Astrocyte of the spinal cord (primary cell): ENCODE results near the gene RC3H2.

ENCODE experiments used
- DNase-seq: peaks from one replicate; pipeline ENCODE4 v3.0.0; 2011; ENCODE audit warnings: low read depth, low spot score
- H3K4me3 ChIP-seq: 2 replicates; pipeline ENCODE4 v1.5.1; 2011; ENCODE audit warnings: low read depth, mild to moderate bottlenecking, low read length, moderate library complexity
- CTCF ChIP-seq: IDR thresholded peaks from 2 replicates; pipeline ENCODE4 v1.5.1; 2012; ENCODE audit warnings: low read depth, mild to moderate bottlenecking, low read length, inconsistent platforms
- in situ Hi-C: cut with HindIII; loops from 2 replicates; pipeline ENCODE4 v1.10.0; 2017; ENCODE audit warnings: low sequenced_read_pairs

RC3H2 gene

GRCh38 chr9:122936883-122937282 lies 31.7 kb upstream of the RC3H2 start:
- TF ChIP-seq CTCF = no peak
- no peak overlapping the region for H3K4me3 ChIP-seq

GRCh38 chr9:122936464-122936863 lies 31.3 kb upstream of the RC3H2 start:
- H3K4me3 ChIP-seq = no peak overlapping the region
- no peak for TF ChIP-seq CTCF
- in situ Hi-C loops = no loop called here
- no peak for DNase-seq

More at GRCh38 chr9:122936883-122937282, 31.7 kb upstream of the RC3H2 start:
- no peak for DNase-seq
- in situ Hi-C loops = no loop called here

- peak; percentile 92 for DNase-seq
- in situ Hi-C loops = no loop called here
- TF ChIP-seq CTCF = no peak
- peak within 1 kb of the TSS; percentile 83 for H3K4me3 ChIP-seq
These were observed 26.3 kb upstream of the RC3H2 start, which contains the start of gene ZBTB26 for GRCh38 chr9:122931226-122932121. ZBTB26 (minus strand) TSS chr9:122931512; CDS start chr9:122919934, 11,578 bp downstream.

GRCh38 chr9:122930541-122931225 lies 25.5 kb upstream of the RC3H2 start:
- DNase-seq = no peak
- in situ Hi-C loops = no loop called here
- peak overlapping the region; percentile 83 for H3K4me3 ChIP-seq
- no peak for TF ChIP-seq CTCF

- no peak overlapping the region for H3K4me3 ChIP-seq
These were observed 24.7 kb upstream of the RC3H2 start for GRCh38 chr9:122929796-122930354.

More at GRCh38 chr9:122929796-122930354, 24.7 kb upstream of the RC3H2 start:
- TF ChIP-seq CTCF = no peak
- DNase-seq = no peak
- in situ Hi-C loops = no loop called here
